Measurements from ENCODE around the gene ITPK1.

Gene ITPK1

GRCh38 chr14:92903359-92903758 lies 212.4 kb downstream of the ITPK1 start:
- DNase-seq: no peak

- no peak for DNase-seq
Observed at GRCh38 chr14:92902726-92903125, 213.0 kb downstream of the ITPK1 start.

- DNase-seq: no peak
Observed at GRCh38 chr14:92902191-92902590, 213.5 kb downstream of the ITPK1 start.

GRCh38 chr14:92900660-92901059 lies 215.1 kb downstream of the ITPK1 start:
- DNase-seq: no peak

- peak in 1 of 56 donors; percentile 43 for DNase-seq
Observed at GRCh38 chr14:92898566-92899131, 217.1 kb downstream of the ITPK1 start.

GRCh38 chr14:92897922-92898565 lies 217.7 kb downstream of the ITPK1 start:
- peak in 15 of 56 donors; percentile 6 to 63 (median 23) for DNase-seq

GRCh38 chr14:92895352-92895878 lies 220.3 kb downstream of the ITPK1 start:
- no peak for DNase-seq

- no peak for DNase-seq
Observed at GRCh38 chr14:92892589-92892988, 223.1 kb downstream of the ITPK1 start.

GRCh38 chr14:92890830-92891588 lies 224.7 kb downstream of the ITPK1 start:
- DNase-seq: peak in 13 of 56 donors; percentile 4 to 67 (median 33)

- no peak for DNase-seq
Observed at GRCh38 chr14:92888896-92889295, 226.8 kb downstream of the ITPK1 start.

- no peak for DNase-seq
Observed at GRCh38 chr14:92887157-92887556, 228.6 kb downstream of the ITPK1 start.

Data from nucleus accumbens (tissue), 56 donors.